NCI-H2196 treated with DMSO at 0.1 percent for 48 hours (cell line): ENCODE data around the gene JMJD4.

Experiments
- DNase-seq: peaks from one replicate; lab custom pipeline; 2025; ENCODE audit not compliant: unreplicated experiment; lab: John Stamatoyannopoulos, UW

Gene JMJD4, protein sequence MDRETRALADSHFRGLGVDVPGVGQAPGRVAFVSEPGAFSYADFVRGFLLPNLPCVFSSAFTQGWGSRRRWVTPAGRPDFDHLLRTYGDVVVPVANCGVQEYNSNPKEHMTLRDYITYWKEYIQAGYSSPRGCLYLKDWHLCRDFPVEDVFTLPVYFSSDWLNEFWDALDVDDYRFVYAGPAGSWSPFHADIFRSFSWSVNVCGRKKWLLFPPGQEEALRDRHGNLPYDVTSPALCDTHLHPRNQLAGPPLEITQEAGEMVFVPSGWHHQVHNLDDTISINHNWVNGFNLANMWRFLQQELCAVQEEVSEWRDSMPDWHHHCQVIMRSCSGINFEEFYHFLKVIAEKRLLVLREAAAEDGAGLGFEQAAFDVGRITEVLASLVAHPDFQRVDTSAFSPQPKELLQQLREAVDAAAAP

DNA sequence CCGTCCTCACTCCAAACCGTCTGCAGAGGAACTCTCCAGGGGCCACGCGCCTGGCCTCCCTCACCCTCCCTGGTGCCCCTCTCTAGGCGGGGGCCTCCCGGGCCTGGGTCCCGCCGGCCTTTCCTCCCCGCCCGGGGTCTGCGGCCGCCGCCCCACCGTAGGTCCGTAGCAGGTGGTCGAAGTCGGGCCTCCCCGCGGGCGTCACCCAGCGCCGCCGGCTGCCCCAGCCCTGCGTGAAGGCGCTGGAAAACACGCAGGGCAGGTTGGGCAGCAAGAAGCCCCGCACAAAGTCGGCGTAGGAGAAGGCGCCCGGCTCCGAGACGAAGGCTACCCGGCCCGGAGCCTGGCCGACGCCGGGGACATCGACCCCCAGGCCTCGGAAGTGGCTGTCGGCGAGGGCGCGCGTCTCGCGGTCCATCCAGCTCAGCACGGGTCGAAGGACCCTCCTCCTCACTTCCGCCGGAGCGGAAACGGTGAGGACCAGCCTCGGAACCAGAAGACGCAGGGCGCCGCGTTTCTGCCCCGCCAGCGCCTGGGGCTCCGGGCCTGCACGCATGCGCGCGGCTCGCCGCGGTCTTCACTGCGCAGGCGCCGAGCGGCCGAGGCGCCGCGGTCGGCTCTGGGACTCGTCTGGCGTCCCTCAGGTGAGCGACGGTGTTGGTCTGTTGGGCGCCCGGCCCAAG is at the start of gene JMJD4, which contains the start of gene SNAP47:
JMJD4 (minus strand) TSS at position 447 of the 683 bp plus-strand sequence; CDS start at position 418, 29 bp downstream.
SNAP47 (plus strand) TSS at position 580 of the 683 bp plus-strand sequence. CDS start 12,302 bp downstream, outside the sequence.
- peak; percentile 80 for DNase-seq

DNA sequence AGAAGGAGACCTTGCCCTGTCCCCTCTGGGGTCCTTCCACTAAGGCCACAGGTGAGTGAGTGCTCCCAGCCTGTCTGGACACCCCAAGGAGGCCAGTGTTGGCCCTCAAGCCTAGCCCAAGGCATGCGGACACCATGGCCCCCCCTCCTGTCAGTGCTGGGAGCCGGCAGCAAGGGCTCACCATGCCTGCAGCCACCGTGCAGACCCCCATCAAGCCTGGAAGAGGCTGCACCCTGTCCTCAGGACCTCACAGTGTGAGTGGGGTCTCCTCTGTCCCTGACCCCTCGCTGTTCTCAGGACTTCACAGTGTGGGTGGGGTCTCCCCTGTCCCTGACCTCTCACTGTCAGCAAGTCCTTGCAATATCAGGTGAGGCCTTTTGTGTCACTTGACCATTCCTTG is 47.1 kb upstream of the JMJD4 start:
- no peak for DNase-seq

DNA sequence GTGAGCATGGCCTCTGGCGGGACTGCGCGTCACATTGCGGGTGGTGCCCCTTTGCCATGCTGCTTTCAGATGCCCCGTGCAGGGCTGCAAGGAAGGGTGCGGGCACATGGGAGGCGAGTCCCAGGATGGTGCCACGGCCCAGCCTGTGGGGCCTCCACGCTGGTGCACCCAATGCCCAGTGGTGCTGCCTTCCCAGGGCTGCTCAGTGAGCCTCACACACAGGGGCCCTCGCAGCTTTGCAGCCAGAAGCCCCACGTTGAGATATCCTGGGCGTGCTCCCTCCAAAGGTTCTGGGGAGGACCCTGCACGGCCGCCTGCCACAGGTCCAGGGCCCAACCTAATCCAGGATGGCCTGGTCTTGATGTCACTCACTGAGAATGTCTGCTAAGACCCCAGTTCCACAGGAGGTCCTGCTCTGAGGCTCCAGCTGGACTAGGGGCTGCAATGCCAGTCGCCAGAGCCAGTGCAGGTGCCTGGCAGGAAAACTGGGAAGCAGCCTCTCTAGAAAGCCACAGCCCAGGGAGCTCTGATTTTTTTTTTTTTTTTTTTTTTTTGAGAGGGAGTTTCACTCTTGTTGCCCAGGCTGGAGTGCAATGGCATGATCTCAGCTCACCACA is 46.3 kb upstream of the JMJD4 start:
- DNase-seq: no peak

DNA sequence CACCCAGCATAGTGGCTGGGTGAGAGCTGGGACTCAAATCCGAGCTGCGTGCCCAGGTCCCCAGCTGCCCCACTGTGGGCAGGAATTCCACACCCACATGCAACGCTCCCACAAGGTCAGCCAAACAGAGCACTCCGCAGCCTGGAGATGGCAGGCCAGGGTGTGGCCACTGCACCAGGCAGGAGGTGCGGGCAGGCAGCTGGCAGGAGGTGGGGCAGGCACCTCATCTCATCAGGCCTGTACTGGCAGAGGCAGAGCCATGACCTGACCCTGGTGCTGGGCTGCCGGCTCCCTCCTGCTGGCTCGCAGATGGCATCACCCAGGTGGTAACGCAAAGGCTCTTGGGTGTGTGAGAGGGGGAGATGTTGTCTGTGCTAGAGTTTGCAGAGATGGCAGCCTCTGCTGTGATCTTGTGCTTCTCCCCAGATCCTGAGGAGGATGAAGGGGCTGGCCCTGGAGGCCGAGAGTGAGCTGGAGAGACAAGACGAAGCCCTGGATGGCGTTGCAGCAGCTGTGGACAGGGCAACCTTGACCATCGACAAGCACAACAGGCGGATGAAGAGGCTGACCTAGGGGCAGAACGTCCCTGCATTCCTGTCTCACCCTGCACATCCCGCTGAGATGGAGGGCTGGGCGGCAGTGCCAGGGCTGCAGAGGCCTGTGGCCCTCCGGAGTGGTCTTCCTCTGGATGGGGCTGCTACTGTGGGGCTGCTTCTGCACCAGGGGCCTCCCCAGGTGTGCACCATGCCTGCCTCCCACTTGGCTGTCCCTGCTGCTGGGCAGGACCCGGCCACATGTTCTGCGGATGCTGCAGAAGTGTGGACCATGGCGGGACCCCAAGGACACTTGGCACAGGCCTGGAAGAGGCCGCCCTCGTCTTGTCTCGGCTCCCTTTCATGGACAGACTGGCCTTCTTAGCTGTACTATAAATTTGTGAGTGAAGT is 45.3 kb upstream of the JMJD4 start:
- DNase-seq: no peak

DNA sequence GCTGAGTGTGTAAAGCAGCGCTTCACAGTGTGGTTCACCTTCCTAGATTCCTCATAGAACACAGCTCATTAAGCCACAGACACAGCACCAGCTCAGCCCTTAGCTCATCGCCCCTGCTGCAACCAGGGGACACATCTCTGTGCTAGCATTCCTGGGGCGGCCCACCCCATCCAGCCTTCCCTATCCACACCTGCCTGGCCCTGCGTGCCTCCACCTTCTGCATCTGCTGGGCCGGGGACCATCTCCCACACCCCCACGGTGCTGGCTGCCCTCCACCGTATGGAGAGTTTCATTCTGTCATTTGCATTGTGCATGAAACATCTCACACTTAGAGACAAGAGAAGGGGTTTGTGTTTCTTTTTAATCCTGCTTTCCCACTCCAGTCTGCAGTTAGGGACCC is 44.6 kb upstream of the JMJD4 start:
- DNase-seq: no peak

DNA sequence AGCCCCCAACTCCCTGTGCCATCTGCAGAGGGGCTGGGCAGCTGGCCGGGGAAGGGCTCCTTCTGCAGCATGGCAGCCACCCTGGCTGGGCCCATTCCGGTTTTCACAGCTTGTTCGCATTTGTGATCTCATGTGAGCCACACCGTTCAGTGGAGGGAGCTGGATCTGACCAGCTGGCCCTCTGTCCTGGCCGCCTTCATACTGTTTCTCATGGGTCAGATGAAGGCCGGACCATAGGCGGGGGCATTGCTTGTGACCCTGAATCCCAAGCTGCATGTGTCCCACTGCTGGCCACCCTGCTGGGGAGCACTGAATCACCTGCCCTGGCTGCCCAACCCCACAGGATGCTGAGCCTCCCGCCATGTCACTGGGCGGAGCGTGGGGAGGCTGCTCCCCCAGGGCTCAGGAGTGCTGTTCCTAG is 43.9 kb upstream of the JMJD4 start:
- no peak for DNase-seq

DNA sequence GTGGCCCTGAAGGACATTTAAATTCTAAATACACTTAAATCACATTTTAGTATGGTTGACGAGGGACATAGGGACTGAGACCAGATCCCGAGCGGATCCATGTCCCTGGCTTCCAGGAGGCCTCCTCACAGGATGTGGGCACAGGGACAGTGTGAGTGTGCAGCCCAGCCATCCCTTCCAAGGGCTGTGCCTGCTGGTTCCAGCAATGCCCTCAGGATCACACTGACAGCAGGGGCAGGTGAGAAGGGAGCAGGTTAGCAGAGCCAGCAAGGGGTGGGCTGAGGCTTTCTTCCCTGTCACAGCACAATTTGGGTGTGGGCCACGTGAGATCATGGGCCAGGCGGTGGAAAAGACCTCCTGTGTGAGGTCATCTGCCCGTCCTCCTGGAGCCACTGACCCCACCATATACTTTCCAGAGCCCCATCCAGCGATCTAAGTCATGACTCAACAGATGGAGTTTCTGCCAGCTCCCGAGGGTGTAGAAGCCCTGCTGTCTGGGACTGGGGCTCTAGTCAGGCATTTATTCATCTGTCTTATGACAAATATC is 43.4 kb upstream of the JMJD4 start:
- DNase-seq: no peak

DNA sequence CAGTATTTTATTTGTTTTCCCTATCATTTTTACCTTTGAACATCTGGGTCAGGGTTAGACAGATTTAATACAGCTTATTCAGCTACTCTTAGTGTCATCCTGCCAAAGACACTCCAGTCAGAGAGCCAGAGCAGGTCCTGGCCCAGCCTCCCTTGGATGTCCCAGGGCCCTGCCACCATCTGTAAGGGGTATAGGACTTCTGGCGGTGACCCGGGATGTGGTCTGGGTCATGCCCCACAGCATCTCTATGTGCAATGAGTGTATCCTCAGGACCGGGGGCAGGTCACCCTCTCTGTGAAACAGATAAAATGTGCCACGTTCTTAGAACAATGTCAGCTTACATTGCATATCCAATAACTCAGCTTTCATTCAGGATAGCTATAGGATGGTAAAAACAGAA is 42.5 kb upstream of the JMJD4 start:
- DNase-seq: no peak

DNA sequence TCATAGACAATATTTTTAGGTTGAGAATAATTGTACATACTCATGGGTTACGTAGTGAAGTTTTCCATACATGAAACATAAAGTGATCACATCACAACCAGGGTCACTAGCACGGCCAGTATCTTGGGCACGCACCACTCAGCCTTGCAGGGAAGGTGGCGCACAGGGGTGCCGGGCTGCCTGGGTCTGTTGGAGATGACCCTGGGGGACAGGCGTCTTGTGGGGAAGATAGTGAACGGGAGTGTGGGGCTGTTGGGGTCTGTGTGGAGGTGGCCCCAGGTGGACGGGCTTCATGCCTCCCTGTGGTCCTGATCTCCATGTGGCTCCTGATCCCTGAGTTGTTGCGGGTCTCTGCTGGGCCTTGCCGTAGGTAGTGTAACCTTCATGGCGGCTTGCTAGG is 42.1 kb upstream of the JMJD4 start:
- DNase-seq: no peak

DNA sequence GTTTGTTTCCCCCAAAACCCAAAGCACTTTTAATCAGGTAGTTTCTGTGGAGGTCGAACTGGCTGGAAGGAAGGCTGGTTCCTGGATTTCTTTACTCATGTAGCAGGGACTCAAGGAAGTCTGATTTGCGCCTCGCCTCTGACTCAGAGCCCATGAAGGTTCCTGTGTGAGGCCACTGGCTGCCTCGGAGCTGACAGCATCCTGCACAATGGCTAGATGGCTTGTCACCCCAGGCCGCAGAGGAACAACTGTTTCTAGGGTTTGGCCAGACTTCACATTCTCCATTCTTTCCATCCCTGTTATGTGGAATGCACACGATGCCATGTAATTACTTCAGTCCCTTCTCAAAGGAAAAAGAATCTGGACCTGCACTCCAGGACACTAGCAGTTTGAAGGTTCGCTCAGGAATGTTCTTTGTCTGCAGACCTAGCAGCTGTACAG is 41.2 kb upstream of the JMJD4 start:
- no peak for DNase-seq

DNA sequence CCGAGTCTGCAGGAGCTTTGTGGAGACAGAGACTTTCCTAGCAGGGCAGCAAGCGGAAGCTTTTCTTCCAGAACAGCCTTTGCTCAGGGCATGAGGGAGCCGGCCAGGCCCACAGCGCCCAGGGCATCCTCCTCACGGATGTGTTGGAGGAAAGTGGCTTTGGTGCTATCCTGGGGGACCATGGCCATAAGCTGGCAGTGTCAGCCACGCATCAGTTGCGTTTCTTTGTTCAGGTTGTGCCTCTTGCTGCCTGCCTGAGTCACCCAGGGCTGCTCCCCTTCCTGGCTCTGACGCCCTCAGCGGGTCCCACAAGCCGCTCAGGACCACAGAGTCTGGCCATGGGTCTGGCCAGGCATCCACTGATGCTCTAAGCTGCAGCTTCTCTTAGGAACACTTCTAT is 40.7 kb upstream of the JMJD4 start:
- no peak for DNase-seq

DNA sequence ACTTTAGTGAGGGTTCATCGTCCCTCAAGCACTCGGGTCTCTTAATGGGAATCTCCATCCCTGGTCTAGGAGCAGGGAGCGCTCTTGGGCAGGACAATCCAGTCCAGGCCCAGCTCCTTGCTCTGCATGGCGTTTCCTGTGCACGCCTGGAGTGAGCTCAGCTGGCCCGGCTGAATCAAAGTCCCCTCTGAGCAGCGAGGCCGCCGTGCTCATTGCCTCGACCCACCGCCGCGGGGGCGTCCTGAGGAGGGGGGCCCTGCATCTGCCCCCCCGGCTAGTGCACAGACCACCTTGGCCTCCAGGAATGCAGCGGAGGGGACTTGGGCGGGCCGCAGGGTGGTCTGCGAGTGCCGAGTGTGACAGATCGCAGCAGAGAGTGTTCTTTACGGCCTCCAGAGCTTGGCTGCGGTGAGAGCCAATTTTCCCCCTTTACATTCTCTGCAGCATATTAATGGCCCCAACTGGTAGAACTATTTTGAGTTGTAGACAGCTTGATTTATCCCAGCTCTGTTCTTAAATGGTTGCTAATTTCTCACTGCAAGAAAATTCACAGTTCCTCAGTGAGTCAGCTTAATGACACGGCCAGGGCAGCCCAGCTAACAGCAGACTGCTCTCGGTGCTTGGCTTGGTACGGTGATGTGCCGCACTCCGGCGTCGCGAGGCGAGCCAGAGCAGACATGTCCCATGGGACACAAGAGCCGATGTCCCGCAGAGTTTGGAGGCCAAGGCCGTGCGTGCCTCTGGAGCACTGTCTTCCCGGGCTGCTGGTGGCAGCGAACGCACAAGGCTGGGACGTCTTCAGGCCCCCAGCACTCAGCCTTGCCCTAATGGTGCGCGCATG is 39.9 kb upstream of the JMJD4 start:
- no peak for DNase-seq

DNA sequence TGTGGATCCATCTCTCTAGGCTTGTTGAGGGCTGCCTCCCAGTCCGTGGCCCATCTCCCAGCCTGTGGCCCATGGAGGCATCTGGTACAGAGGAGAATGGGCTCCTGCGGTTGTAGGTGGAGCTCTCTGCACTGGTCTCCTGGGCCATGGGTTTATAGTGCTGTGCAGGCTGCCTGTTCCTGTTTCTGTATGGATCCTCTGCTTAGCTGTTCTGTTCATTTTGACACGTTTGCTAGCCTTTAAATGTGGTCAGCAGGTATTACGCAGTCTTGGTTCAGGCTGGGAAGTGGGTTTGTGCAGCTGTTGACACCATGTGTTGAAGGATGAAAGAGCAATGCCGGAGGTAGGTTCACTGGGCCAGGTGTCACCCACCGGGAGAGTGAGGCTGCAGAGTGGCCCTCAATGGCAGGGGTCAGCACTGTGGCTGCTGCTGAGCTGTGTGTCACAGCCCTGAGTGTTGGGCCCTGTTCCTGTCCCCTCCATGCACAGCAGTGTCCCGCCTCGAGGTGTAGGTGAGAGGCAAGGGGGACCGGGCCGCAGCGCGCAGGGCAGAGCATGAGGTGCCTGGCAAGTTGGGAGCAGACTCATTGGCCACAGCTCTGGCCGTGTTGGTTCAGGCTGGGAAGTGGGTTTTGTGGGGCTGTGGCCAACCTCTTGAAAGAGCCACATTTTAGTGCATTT is 39.1 kb upstream of the JMJD4 start:
- peak; percentile 27 for DNase-seq

DNA sequence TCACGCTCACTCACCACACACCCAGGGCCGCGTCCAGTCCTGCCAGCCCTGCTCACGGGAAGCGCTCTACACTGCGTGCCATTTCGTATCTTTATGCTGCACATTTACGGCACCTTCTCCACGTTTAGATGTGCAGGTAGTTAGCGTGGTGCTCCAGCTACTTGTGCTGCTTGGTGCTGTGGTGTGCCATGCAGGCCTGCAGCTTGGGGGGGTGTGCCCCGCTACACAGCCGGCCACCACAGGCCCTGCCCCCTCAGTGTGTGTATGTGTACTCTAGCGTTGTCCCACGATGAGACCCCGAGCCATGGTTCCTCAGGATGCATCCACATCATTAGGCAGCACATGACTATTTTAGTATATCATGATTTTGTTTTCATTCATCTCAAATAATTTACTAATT is 38.5 kb upstream of the JMJD4 start:
- no peak for DNase-seq

DNA sequence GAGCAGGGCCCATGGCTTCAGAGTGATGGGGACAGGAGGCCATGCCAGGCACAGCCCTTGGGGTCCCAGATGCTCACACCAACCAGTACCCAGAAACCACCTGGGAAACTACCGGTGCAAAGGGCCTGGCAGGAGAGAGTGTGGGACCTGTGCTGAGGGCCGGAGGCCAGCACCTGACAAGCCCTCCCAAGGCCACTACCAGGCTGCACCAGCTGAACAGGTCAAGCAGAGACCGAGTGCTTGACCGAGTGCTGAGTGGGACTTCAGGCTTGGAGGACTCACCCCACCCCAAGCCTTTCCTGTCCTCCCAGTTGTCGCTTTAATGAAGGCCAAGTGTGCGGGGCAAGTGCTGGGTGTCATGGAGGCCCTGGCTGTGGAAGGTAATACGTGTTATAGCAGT is 36.7 kb upstream of the JMJD4 start:
- DNase-seq: no peak

DNA sequence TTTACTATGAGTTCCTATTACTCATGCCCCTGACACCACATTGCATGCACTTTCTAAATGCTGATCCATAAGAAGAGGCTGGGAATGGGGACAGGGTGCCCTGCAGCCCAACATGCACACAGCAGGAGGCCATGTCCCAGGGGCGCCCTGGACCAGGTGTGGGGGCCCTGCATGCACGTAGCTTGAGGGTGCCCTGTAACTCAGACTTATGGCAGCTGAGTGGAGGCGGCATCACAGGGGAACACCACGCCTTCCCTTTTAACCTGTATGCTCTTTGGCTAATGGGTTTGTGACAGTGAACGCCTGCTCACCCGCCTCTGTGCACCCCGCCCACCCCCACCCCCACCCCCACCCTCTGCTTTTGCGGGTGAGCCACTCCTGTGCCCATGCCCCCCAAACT is 36.2 kb upstream of the JMJD4 start:
- no peak for DNase-seq

DNA sequence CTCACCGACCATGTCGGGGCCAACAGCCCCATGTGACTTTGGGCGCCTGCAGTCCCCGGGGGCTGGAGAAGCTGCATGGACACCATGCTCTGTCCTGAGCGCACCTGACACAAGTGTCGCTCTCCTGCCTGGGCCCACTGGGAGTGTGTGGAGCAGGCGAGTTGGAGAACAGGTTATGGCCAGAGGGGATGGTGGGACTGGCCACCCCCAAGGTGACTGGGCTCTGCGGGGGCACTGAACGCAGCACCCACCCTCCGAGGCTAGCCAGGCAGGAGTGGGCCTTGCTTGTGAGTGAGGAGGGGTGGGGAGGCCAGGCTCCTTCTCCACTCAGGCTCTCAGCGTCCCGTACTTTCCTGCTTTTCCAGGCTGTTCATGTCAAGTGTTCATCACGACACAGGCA is 35.7 kb upstream of the JMJD4 start:
- DNase-seq: no peak

DNA sequence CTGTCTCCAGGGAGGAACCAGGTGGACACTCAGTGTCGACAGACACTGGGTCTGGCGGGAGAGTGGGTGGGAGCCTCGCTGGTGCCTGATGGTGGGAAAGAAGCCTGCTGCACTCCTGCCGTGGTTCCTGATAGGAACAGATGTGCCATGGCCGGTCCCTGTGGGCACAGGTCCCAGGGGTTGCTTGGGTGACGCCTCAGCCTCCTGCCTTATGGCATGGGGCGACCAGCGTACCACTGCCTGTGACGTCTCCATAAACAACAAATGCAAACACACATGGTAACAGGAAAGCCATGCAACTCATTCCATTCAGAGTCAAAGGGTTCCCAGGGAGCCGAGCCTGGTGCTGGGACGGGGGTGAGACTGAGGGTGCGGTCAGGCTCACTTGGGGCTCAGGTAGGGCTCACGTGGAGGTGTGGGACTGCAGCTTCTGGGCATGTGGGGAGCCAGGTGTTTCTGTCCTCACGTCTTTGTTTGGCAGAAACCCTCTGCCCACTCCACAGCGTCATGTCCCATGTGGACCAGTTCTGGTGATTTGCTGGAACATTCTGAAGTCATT is 34.9 kb upstream of the JMJD4 start:
- no peak for DNase-seq
